Neural progenitor cell (in vitro differentiated cells): Measurements from ENCODE around the gene ZCWPW1.

Source experiments
- CTCF ChIP-seq: fragments of 200-600 bp; sonication (generic); IDR thresholded peaks from 2 replicates; pipeline ENCODE4 v1.5.1; 2017; ENCODE audit warnings: antibody characterized with exemption, mild to moderate bottlenecking
- EZH2 ChIP-seq: fragments of 200-600 bp; sonication (generic); IDR thresholded peaks from 2 replicates; pipeline ENCODE4 v1.6.1; 2017; ENCODE audit warnings: antibody characterized with exemption, mild to moderate bottlenecking, moderate library complexity
- EZH2phosphoT487 ChIP-seq: fragments of 200-600 bp; sonication (generic); IDR thresholded peaks from 2 replicates; pipeline ENCODE4 v1.6.1; 2017; ENCODE audit warnings: antibody characterized with exemption

DNA sequence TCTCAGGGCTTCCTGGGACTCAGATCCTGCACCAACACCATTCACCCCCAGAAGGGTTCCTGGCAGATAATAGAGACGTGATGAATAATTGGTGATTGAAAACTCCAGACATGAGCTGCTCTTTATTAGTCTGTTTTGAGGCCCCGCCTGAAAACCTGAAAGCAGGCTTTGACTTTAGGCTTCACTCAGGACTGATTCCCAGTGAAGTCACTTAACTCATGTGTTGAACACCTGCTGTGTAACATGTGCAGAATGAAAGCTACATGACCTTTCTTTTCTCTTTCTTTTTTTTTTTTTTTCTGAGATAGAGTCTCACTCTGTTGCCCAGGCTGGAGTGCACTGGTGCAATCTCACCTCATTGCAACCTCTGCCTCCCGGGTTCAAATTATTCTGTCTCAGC lies 26.7 kb upstream of the ZCWPW1 start:
- TF ChIP-seq CTCF (no peak), EZH2phosphoT487 (no peak), EZH2 (no peak)
